Cerebellar cortex (tissue), 1 donor: ENCODE data around the gene CNTN5.

ENCODE experiments used
- DNase-seq: peaks from one replicate; pipeline ENCODE4 v3.0.0-alpha.2; 2015; ENCODE audit warnings: low spot score

The CNTN5 gene

DNA sequence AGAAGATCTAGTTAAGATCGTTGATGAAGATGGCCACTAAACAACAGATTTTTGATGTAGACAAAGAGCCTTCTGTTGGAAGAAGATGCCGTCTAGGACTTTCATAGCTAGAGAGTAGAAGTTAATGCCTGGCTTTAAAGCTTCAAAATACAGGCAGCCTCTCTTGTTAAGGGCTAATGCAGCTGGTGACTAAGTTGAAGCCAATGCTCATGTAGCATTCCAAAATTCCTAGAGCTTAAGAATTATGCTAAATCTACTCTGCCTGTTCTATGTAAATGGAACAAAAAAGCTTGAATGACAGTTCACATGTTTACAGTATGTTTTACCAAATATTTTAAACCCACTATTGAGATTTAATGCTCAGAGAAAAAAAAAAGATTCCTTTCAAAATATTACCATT lies 492.6 kb downstream of the CNTN5 start:
- DNase-seq: no peak

DNA sequence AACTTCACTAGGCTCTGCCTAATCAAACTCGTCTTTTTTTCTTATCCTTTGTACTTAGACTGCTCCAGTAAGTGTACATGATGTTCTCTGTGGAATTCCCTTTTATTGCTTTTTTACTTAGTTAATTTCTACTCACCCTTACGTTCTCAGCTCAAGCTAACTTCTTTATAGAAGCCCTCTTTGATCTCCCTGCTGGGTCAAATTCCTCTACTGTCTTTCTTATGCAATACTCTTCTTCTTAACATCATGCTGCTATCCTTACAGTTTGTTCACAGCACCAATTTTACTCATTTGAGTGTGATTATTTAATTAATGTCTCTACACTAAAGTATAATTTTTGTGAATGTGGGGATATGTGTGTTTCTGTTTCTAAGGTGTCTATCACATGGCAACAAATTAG lies 498.3 kb downstream of the CNTN5 start:
- DNase-seq: no peak

DNA sequence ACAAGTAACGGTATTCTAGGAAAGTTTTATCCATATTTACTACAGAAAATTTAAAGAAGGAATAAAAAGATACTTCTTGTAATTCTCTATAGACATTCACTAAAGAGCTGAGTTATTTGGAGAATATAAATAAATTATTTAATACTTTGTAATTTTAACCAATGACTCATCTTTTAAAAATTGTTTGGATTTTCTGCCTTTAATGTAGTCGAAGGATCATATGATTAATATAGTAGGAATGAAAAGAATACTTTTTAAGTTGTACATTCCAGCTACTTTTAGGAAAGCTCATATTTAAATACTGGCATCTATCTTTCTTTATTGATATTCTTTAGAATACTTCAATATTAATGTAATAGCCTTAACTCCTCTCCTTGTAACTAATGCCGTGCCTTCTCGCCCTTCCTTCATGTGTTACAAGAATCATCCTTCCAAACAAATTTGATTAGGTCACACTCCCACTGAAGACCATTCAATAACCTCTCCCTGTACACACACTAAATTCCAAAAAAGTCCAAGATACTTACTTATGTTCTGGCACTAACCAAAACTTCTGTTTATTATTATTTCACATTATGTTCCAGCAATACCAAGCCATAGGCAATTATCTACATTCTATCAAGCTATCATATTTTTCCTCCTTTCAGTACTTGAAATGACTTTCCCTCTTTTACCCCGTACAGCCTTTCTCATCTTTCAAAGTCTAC lies 501.9 kb downstream of the CNTN5 start:
- no peak for DNase-seq

DNA sequence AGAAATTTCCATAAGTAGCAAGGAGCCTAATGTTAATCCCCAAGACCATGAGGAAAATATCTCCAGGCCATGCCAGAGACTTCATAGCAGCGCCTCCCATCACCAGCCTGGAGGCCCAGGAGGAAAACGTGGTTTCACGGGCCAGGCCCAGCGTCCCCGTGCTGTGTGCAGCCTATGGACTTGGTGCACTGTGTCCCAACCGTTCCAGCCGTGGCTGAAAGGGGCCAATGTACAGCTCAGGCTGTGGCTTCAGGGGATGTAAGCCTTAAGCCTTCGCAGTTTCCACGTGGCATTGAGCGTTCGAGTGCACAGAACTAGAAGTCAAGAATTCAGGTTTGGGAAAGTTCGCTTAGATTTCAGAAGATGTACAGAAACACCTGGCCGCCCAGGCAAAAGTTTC lies 510.7 kb downstream of the CNTN5 start:
- DNase-seq: no peak

DNA sequence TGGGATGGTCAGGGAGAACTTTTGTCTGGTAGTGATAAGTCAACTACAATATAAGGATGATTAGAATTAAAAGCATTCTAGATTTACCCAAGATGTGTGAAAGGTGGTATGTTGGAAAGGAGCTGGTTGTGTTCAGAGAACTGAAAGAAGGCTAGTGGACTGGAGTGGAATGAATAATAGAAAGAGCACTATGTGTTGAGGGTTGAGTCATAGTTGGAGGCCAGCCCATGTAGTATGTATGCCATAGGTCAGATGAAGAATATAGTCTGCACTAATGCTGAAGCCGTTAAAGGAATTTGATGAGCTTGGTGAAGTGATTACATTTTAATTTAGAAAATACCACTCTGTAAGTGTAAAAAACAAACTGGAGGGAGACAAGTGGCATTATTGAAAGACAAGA lies 514.1 kb downstream of the CNTN5 start:
- DNase-seq: no peak

DNA sequence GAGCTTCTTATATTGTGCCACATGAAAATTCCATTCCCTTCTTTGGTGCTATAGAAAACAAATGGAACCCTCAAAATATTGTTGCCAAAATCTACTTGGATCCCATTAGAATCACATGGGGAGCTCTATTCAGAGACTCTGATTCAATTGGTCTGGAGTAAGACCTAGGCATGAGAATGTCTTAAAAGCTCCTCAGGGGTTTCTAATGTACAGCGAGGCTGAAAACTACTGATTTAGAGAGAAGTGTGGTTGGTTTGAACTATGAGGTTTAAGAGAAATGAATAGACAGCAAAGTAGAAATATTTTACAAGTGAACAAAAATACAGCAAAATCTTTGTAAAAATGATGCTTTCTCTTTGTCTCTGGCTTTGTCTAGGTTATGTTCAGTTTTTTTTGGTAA lies 514.7 kb downstream of the CNTN5 start:
- DNase-seq: no peak

DNA sequence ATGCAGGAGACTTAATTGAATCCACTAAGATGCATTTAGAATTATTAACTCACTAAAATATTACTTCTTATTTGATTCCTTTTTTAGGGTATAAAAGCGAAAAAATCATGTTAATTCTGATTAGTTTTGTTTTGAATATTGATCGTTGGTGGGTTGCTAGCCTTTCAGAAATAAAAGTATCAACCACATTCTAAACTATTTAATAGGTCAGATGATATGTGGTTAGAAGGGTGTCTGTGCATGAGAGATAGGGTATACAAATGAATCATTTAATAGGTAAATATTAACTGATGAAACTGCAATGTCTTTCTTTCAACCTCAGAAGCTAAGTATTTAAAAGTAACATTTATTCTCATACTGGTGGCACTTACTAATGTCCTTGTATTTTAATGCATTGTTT lies 515.1 kb downstream of the CNTN5 start:
- no peak for DNase-seq

DNA sequence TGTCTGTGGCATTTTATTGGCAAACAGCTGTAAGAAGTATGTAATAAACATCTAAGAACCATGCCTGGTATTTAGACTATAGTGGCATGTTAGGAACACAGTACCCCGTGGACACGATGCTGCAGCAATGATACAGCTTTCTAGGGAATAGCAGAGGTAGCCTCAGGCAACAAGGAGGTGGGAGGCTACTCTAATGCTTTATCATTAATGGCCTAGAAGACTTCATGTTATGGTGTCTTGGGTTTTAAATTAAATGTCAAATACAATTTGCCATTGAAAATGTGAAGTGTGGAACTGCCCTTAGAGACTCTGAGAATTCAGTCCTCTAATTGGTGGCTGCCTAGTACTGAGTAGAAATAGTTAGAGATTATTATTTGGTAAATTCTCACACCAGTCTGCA lies 516.9 kb downstream of the CNTN5 start:
- no peak for DNase-seq

DNA sequence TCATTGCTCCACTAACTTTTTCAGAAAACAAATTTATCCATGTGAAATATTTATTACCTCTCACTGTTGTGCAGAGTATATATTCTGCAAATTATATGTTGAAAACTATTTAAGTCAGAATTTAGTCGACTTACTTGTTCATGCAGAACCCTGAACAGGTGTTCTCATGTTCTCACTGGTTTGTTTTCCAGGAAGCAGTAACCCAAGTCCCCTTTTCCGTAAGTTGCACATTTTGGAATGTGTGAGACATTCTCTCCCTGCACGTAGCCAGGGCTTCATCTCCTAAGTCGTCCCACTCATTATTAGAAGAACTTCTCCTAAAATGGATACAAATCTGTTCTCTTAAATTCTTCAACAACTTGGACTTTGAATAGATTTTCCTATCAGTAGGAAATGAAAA lies 524.9 kb downstream of the CNTN5 start:
- no peak for DNase-seq

DNA sequence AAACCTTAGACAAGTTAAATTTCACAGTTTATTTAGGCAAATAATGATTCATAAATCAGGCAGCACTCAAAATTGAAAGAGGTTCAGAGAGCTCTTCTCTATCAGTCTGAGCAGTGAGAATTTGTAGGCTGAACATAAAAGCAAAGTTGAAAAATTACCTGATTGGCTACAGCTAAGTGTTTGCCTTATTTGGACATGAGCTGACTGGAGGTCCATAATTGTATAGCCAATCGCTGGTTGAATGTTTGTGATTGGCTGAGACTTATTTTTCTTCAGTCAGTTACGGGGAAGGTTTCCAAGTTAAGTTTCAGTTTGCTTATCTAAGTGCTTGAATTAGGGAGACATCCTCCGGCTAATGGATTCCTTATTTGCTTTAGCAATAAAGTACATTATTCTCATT lies 527.5 kb downstream of the CNTN5 start:
- DNase-seq: no peak

DNA sequence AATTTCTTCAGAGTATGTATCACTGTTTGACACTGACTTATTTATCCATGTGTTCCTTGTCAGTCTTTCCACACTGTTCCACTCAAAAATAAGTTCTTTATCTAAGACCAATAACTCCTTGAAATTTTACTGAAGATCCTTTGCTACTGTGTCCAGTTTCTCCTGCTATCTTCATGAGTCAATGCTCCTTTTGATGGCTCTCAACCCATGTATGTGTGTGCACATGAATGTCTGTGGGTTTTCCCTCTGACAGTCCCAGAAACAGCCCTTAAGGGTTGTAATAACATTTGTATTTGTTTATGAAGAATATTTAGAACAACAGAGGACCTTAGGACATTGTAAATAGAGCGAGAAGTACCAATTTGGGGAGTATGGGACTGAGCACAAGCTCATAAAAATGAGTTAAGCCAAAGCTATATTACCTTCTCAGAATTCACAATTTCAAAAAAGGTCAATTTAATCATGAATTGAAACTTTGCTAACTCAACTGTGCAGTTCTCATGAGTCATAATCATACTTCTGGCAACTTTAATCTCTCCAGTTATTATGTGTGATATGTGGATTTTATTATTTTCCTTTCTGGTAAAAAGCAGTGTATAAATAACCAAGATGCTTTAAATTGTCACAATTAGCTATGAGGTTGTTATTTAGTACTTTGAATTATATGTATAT lies 533.6 kb downstream of the CNTN5 start:
- DNase-seq: no peak

DNA sequence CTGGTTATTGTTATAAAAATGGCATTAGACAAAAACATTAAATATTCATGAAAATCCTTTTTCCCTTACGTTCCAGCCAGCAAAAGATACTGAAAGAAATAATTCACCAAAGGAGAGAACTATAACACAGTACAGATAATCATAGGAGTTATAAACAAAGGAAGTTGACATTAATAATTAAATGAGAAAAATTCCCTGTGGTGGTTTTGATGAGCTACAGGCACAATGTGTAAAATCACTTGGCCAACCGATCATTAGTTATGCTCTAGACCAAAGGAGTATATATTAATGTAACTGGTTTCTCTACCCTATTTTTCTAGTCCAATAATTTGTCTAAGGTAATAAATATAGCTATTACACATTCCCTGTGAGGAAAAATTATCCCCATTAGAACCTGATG lies 534.7 kb downstream of the CNTN5 start:
- DNase-seq: no peak

DNA sequence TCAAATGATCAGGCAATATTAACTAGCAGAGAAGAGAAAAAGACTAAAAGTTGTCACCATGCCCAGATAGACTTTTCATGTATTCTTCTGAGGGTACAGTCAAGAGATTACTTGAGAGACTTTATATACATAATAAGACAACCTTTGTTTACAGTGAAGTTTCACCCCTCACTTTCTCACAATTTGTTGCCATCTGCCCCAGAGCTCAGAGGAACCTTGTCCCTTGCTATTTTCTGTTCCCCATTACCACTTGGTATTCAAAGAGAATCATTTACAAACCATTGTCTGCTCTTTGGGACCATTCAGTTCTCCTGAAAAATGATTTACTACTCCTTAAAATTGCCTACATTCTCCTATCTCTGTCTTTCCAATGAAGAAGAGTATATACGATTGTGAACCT lies 544.6 kb downstream of the CNTN5 start:
- DNase-seq: no peak

DNA sequence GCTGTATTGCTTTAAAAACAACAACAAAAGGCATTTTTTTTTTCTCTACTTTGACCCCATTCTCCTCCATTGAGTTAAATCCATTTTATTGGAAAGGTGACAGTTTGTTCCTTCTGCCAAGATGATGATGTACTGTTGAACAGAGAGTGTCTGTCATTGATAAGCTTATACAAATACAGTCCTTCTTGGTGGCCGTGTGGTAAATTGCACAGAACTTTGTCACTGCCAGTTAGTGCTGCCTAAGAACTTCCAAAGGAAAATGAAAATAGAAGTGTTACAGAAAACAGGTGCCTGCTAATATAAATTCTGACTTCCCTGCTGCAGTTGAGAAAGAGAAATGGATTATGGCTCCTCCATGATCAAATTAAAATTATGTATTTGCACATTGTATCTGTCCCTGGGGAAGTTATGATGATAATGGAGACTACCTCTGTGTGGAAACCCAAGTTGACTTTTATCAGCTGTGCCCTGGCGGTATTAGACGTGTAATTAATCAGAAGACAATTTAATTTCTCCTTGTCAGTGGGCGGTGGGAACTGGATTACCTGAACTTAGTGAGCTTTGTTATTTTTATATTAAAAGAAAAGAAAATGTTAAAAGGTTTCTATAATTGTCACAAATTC lies 546.7 kb downstream of the CNTN5 start:
- DNase-seq: no peak

DNA sequence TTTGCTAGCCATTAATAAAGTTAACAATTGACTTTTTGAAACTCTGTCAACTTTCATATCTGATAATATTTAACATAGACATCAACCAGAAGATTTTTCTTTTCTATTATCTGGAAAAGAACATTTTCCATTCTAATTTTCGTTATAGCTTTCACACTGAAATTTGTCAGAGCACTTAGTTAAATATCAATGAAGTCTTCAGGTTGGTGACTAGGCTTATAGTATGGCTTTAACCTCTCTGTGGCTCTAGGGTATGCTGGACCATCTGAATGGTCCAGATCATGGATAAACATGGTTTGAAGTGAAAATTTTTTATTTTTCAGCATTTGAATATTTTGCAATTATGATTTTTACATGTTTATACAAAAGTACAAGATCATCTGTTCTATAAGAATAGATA lies 548.1 kb downstream of the CNTN5 start:
- no peak for DNase-seq

DNA sequence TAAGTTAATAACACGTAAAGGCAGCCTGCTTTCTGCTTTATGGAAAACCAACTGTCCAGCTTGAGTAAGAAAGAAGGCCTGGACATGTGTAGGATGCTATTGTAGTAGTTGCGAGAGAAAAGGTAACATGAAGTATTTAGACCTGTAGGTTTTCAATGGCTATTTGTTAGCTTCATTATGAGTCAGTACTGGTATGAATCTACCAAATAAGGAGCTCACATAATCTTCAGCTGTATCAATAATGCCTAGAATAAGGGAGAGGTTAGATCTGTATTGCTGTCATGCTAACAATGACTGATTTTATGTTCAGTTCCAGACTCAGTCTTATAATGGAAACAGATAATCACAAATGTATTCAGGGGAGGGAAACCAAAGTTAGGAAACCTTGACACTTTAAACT lies 550.3 kb downstream of the CNTN5 start:
- DNase-seq: no peak

DNA sequence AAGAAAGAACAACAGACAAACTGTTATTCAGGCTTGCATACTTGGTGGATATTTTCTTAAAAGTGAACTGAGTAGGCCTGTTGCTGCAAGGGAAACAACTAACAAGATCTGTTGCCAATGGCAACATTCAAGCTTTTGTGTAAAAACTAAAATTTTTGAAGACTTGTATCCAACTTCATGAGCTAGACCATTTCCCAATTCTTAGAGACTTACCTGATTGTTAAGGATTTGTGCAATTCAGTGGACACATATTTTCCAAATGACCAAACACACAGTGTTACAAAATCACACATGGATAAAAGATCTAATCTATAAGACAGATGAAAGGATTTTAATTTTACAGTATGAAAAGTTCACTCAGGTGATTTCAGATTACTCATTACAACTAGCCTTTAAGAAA lies 564.1 kb downstream of the CNTN5 start:
- no peak for DNase-seq

DNA sequence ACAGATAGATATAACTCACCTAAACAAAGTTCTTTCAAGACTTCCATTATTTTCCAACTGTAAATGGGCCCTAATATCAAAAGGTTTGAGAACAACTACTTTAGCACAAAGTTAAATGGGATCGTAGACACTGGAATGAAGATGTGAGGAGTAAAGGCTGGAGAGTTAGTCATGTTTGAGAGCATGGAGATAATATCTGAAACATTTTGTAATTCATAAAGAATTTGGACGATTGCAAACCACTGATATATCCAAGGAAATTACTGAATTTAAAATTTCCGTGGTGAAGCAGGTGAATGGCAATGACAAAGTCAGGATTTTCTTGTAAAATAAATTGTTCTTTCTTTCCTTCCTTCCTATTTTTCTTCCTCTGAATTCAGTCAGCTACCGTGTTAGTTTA lies 564.9 kb downstream of the CNTN5 start:
- no peak for DNase-seq

DNA sequence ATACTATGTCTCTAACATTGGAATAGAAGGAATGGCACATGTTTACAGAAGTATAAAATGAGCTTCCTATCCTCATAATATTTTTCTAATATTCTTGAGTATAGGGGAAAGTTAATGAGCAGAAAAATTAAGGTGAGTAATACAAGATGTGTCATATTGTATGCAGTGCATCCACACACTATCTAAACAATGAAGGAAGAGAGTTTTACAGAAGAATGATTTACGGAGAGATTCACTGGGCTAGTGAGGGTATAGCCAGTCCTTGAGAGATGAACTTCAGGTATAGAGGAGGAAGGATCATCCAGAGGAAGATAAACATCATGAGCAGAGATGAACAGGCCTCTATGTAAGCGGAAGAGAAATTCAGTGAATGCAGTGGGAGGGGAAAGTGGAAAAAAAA lies 569.0 kb downstream of the CNTN5 start:
- DNase-seq: no peak

DNA sequence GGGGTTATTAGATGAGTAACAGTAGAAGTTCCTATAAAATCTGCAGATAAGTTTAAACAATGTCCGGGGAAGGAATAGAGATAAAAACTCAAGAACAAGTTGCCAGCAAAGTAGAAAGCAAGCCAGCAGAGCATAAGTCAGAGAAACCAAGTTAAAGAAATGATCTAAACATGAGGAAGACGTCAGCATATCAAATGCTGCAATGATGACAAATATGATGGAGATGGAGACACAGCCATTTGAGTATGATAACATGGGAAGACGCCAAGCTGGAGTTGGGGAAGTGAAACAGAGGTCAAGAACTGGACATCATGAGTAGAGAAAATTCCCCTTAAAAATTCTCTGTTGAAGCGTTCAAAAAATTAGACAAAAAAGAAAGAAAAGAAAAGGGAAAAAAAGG lies 571.5 kb downstream of the CNTN5 start:
- DNase-seq: no peak

DNA sequence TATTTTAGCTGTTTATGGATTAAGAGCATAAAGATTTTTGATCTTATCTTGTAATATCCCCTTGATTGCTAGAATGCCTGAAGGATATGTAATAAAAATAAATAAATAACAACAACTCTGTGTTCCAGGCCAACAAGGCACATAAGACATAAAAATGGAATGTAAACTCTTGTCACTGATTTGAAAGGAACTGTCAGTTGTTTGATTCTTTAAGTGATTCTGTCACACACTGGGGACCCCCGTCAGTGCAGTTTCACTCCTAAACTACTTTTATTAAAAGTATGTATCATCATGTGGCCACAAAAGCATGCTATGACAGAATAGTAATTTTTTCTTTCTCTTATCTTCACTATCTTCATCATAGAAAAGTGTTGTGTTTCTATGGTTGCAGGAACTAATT lies 572.4 kb downstream of the CNTN5 start:
- no peak for DNase-seq

DNA sequence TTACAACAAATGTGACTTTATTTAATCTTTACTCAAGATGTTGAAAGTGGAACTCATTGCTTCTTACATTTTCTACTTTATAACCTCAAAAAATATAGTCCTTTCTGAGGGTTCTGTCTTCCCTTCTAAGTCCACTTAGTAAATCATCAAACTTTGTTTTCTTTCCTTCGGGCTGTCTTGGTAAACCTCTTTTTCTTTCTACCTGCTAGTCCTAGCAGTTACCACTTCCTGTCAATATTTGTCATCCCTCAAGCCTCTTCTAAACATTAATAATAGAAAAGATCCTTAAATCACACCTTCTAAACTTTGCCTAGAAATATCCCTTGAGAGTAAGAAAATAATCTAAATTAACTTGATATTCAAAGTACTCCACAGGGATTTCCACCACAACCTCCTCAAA lies 580.4 kb downstream of the CNTN5 start:
- no peak for DNase-seq

DNA sequence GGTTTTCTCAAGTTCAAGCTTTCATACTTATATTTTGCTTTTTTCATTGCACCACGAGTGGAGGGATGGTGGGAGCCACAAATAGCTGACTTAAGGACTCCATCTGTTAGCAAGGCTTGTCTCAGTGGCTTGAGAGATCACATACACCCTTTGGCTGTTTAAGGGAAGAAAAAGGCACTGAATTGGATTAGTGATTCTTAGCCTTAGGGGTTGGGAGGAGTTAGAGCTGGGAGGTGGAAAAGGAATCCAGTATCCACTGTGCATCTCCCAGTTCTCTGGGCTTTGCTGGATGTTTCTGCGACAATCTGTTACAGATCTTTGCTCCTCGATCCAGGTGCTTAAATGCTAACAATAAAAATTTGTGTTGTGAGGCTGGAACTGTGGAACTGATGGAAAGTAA lies 593.6 kb downstream of the CNTN5 start:
- no peak for DNase-seq

DNA sequence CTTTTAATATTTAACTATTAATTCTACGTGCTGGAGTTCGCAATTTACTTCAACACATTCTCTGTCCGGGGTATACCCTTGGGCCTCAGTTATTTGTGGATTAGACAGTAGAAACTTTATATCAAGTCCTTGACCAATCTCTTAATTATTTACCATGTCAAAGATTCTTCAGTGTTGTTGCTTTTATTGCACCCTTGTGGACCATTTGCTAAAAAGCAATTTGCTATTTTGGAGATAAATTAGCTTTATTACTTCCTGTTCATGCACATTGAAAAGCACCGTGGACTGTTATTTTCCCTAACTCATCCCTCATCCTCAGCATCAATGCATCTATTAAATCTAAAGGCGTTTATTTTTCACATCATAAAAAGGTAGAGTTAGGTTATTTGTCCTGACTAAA lies 609.9 kb downstream of the CNTN5 start:
- no peak for DNase-seq
